SK-MEL-5 (cell line): ENCODE results near the gene ZNF280B. TPM values are rescaled to one million over a fixed set of nuclear protein-coding genes. Genes with fewer than 3 reads are reported as not detected.

Source experiments
- DNase-seq: peaks from one replicate; pipeline ENCODE4 v3.0.0-alpha.2; 2016; ENCODE audit warnings: low read depth, low spot score
- in situ Hi-C: cut with HindIII; loops from 2 replicates; pipeline ENCODE4 v1.10.0; 2016; ENCODE audit warnings: low sequenced_read_pairs, high pct_unique_total_duplicates, low pct_unique_long_range_greater_than_20kb
- polyA plus RNA-seq, 2 experiments: library from polyadenylated mRNA; depleted of rRNA; stranded (reverse); fragments of >200 nt; gene quantifications; 2 replicates each; pipeline ENCODE4 v1.2.3, GENCODE V29; 2015
- total RNA-seq: library from RNA; depleted of rRNA; stranded (reverse); fragments of >200 nt; shearing (Covaris generic); gene quantifications from 2 replicates; pipeline ENCODE4 v1.2.3, GENCODE V29; 2014; rRNA removed

The ZNF280B gene, protein sequence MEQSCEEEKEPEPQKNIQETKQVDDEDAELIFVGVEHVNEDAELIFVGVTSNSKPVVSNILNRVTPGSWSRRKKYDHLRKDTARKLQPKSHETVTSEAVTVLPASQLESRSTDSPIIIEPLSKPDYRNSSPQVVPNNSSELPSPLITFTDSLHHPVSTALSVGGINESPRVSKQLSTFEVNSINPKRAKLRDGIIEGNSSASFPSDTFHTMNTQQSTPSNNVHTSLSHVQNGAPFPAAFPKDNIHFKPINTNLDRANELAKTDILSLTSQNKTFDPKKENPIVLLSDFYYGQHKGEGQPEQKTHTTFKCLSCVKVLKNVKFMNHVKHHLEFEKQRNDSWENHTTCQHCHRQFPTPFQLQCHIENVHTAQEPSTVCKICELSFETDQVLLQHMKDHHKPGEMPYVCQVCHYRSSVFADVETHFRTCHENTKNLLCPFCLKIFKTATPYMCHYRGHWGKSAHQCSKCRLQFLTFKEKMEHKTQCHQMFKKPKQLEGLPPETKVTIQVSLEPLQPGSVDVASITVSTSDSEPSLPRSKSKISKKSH
- 8.4 and 9.1 TPM in 2 replicates for total RNA-seq
- polyA plus RNA-seq (2015; cell fraction: cytosol; rRNA removed): 4.5 and 5.9 TPM in 2 replicates
- 8.8 and 16.2 TPM in 2 replicates for polyA plus RNA-seq (2015; cell fraction: nucleus; rRNA removed)

GRCh38 chr22:22508274-22509176, at the start of gene ZNF280B:
Gene ZNF280B (minus strand): TSS chr22:22508742. CDS start chr22:22489398, 19,344 bp downstream.
- in situ Hi-C loops: no loop called here
- DNase-seq: peak; percentile 91

DNA sequence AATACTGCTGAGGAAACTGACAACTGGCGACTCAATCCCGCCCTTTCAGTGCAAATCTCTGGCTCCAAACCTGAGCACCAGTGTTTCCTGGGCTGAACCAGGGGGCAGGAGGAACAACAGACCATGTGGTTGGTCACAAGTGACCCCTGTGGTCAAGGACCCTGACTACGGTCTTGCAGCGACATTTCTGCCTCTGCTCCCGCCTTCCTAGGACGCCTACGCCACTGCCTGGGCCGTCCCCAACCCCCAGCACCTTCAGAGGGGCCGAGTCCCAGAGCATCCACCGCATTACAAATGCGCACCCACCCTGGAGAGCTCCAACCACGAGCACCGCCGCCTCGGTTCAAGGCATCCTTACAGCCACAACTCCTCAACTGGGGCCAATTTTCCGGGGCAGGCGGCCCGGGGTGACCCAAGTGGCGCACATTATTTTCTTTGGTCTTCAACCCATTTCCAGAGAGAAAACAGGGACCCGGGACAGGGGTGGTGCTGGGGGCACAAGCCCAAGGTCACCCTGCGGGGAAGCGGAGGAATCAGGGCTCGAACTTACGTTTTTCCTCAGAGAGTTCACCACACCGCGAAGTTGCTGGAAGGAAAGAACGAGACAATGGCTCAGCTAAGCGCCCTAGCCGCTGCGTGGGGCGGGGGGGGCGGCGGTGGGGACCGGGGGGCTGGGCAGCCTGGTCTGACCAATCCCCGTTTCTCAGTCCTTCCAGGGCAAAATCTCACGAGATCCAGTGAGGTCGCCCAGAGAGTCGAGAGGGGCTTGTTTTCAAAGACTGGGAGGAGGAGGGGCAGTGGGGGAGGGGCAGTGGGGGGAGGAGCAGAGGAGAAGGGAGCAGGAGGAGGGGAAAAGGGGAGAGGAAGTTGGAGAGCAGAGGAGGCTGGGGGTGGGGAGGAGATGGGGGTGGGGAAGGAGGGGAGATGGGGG, 48.7 kb upstream of the ZNF280B start:
- in situ Hi-C loops: no loop called here
- peak; percentile 95 for DNase-seq

DNA sequence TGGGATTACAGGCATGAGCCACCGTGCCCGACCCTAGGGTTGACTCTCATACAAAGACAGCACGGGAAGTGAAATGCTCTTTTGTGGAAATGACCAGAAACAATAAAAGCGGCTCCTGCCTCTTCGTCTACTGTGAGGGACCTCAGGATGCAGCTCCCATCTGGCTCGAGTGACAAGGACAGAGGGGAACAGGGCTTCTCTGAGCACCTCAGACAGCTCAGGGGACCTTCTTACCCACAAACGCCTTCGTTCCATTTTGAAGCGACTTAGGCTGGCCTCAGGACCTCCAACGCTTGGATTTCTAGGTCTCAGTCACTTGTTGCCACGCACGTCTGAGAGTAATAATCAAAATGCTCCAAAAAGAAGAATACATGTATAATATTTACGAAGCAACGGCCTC, 48.0 kb upstream of the ZNF280B start:
- in situ Hi-C loops: no loop called here
- DNase-seq: no peak

DNA sequence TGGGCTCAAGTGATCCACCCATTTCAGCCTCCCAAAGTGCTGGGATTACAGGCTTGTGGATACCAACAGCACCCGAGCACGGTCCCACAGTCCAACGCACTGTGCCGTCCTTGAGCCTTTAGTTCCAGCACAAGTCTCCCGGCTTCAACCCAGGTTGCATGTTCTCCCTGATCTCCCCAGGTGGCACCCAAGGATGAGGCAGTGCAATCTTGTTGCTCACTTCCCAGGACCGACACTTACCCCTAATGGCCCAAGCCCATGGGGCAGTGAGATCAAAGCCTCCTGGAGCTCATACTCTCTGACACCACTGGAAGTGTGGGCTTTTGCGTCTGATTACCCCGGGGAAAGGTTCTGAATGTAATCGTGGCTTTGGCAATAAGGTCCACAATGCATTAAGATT, 47.1 kb upstream of the ZNF280B start:
- no peak for DNase-seq
- in situ Hi-C loops: no loop called here

GRCh38 chr22:22554587-22555284, 46.2 kb upstream of the ZNF280B start:
- DNase-seq: no peak
- in situ Hi-C loops: no loop called here

DNA sequence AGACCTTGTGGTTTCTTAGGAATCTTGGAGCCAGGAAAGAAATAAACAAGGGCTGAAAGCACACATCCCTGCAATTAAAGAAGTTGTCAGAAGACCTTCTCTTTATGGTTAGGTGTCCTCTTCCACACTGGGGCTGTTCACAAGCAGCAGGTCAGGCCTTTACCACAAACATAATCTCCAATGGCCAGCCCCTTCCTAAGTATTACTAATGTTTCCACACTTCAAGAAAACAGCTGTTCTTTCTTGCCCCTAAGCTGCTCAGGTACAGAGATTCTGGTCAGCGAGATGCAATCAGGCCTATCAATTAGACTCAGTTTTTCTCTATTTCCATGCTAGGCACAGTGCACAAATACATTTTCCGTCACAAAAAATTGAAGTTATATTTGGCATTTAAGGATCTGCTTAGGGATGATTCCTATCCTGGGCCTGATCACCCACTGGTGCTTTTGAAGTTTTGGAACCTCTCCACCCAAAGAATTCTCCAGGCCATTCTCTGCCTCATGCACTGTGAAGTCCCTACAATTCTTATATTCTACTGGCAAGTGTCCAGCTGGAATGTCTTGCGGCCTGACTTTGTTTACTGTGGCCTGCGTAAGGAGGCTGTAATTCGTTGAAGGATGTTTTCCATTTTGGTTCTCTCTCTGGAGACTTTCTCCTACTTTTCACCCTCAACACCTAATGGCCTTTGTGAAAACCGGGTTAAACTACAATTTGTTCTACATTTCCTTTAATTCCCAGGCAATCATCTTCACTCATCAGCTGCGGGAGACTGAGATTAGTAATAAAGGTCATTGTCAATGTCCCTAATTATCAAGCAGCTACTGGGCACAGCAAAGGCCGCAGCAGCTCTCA, 45.4 kb upstream of the ZNF280B start:
- DNase-seq: no peak
- in situ Hi-C loops: no loop called here

GRCh38 chr22:22553141-22553540, 44.6 kb upstream of the ZNF280B start:
- in situ Hi-C loops: no loop called here
- no peak for DNase-seq

DNA sequence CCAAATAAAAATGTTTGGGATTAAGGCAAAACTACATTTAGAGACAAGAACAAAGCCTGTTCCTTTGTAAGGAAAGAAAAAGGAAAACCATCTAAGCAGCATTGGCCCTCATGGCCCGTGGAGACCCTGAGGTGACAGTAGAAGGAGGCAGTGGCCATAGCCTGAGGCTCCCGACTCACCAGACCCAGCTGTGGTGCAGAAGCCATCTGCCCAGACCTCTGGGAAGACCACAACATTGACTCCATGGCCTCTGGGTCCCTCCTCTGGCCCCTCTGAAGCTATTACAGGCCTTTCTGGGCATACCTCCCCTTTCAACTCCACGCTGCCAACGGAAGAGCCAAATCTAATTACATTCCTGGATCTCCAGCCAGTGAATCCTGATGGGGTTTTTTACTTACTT, 44.1 kb upstream of the ZNF280B start:
- peak; percentile 71 for DNase-seq
- in situ Hi-C loops: no loop called here

DNA sequence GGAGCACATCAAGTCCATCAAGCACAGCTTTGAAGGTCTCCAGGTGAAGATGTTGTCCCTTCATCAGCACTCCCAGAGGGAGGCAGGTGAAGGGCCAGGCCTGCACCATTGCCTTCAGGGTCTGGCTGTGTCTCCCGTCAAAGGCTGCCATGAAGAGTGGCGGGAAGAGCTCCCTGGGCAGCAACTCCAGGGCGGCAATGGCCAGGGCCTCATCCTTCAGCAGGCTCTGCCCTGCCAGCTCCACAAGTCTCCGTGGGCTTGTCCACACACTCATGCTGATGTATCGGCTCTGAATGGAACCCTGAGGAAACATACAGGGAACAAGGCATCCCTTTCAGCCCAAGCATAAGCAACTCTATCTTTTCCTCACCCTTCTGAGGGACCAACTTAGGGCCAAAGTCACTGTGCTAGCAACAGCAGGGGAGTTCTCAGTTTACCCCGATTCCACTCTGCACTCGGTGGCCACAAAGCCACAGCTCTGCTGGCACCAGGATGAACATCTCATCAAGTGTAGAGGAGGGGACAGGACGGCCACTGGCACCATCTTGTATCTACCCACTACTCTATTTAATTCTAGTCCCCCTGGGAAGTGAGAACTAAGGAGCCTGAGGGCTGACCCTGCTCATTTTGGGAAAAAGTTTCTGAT, 42.4 kb upstream of the ZNF280B start:
- in situ Hi-C loops: no loop called here
- DNase-seq: no peak

DNA sequence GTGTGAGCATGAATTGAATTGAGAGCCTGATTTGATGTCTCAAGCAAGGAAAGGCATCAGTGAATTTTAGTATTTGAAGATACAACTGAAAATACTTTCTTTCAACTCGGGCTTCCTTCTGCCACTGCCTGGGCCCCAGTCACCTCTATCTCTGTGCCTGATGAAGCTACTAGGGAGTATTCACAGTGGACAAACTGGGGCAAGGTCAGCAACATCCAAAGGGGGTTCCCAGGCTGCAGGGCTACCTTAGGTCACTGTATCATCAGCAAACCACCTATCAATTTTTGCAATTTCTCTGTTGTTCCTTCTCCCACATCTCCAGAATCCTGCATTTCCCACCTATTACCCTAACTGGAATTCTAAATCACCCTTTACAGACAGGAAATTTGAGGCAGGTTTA, 40.4 kb upstream of the ZNF280B start:
- in situ Hi-C loops: no loop called here
- DNase-seq: no peak

DNA sequence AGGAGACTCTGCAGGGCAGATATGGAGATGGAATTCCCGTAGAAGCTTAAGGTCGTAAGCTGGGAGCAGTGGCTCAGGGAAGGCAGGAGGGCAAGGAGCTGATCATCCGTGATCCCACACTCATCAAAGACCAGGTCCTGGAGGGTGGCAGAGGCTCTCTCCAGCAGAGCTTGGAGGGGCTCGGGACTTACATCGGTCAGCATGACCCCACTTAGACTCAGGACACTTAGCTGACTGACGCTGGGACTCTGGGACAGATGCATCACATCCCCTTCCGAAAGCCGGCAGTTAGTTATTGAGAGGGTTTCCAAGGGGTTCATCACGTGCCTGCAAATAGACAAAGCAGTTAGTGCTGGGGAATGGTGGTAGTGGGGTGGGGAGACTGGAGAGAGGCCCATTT, 39.8 kb upstream of the ZNF280B start:
- in situ Hi-C loops: no loop called here
- no peak for DNase-seq

DNA sequence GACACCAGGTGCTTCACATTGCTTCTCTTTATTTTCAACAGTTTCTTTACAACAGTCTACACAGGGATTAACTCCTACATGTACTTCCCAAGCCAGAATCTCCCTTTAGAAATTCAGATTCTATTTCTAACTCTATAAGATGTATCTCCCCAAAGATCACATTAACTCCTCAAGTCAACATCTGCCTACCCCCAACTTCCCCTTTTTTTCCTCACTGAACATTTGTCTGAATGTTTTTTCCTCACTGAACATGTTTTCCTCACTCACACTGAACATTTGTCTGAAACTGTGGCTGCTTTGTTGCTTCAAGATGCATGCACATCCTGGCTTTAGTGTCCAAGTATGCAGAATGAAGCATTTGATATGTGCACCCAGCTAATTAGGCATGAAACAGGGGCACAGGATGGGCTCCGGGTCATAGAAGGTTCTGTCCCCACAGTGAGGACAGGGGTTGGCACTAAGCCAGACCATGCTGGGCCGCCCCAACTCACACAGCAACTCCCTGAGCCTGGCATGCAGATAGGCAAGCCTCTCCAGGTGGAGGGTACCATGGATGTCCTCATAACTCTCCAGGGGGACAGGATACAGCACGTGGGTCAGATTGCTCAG, 39.3 kb upstream of the ZNF280B start:
- in situ Hi-C loops: no loop called here
- DNase-seq: no peak

DNA sequence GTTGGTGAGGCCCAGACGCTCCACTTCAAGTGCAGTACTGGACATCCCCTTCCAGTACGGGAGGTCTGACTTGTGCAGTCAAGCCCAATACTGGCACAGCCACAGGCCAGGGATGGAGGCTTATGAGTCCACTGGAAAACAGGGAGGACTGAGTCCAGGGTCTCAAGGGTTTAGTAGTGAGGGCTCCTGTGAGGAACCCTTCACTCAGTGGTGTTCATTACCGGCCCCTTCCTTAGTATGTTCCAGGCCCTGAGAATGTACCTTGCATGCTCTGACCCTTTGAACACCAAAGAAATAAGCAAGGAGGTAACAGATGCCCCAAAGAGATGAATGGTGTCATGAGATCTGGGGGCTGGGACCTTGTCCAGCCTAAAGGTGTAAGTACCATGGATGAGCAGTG, 38.7 kb upstream of the ZNF280B start:
- in situ Hi-C loops: no loop called here
- no peak for DNase-seq

GRCh38 chr22:22546490-22546889, 37.9 kb upstream of the ZNF280B start:
- in situ Hi-C loops: no loop called here
- no peak for DNase-seq

- in situ Hi-C loops: no loop called here
- DNase-seq: no peak
These were observed 36.5 kb upstream of the ZNF280B start for GRCh38 chr22:22545084-22545483.
